Vagina (tissue), 2 donors: ENCODE results near the gene GRIFIN. TPM values are rescaled to one million over a fixed set of nuclear protein-coding genes. Genes with fewer than 3 reads are reported as not detected.

ENCODE experiments used
- DNase-seq, 2 donors: peaks; one replicate each; pipeline ENCODE4 v3.0.0-alpha.2; 2017; ENCODE audit errors: extremely low spot score in 2 of 2
- H3K27ac ChIP-seq: fragments of 200-600 bp; sonication (generic); one replicate; pipeline ENCODE4 v1.5.1; 2019
- H3K27me3 ChIP-seq: fragments of 200-600 bp; sonication (generic); one replicate; pipeline ENCODE4 v1.5.1; 2019
- H3K36me3 ChIP-seq, 2 donors: fragments of 200-600 bp; sonication (generic); one replicate each; pipeline ENCODE4 v1.5.1; 2017 to 2019
- H3K4me1 ChIP-seq: fragments of 200-600 bp; sonication (generic); one replicate; pipeline ENCODE4 v1.5.1; 2019
- H3K4me3 ChIP-seq, 2 donors: fragments of 200-600 bp; sonication (generic); 1 replicate in 1 of 2; 2 replicates in 1 of 2; pipeline ENCODE4 v1.5.1; 2016 to 2019
- H3K9me3 ChIP-seq: fragments of 200-600 bp; sonication (generic); one replicate; pipeline ENCODE4 v1.5.1; 2019
- POLR2A ChIP-seq, 2 donors: fragments of 450-650 bp; IDR thresholded peaks; one replicate each; pipeline ENCODE4 v1.6.1; 2017; ENCODE audit warnings: antibody characterized with exemption in 2 of 2, mild to moderate bottlenecking in 2 of 2, moderate library complexity in 2 of 2
- POLR2AphosphoS5 ChIP-seq, 2 donors: sonication (generic); formaldehyde crosslinking; IDR thresholded peaks; one replicate each; pipeline ENCODE4 v1.9.0; 2017; ENCODE audit warnings: antibody characterized with exemption in 2 of 2, mild to moderate bottlenecking in 2 of 2, low read depth in 1 of 2; ENCODE audit not compliant: insufficient read depth in 1 of 2
- intact Hi-C: fragments of 100-400 bp; cut with DNase I; formaldehyde crosslinking; loops from one replicate; pipeline ENCODE4 v1.15.1; 2023
- total RNA-seq: library from RNA; depleted of rRNA; stranded (reverse); fragments of >200 nt; gene quantifications from one replicate; pipeline ENCODE4 v1.2.3, GENCODE V29; 2016
- TF ChIP-seq, protein P1 (sequence below), 3 experiments: fragments of 450-650 bp in 2 of 3; fragments of 200-600 bp in 1 of 3; sonication (generic) in 1 of 3; IDR thresholded peaks; one replicate each; pipeline ENCODE4 v1.5.1; 2017 to 2019; ENCODE audit warnings: antibody characterized with exemption in 3 of 3, mild to moderate bottlenecking in 2 of 3, moderate library complexity in 2 of 3

The GRIFIN gene
- total RNA-seq, 1 donor from 2014 or later: not detected

DNA sequence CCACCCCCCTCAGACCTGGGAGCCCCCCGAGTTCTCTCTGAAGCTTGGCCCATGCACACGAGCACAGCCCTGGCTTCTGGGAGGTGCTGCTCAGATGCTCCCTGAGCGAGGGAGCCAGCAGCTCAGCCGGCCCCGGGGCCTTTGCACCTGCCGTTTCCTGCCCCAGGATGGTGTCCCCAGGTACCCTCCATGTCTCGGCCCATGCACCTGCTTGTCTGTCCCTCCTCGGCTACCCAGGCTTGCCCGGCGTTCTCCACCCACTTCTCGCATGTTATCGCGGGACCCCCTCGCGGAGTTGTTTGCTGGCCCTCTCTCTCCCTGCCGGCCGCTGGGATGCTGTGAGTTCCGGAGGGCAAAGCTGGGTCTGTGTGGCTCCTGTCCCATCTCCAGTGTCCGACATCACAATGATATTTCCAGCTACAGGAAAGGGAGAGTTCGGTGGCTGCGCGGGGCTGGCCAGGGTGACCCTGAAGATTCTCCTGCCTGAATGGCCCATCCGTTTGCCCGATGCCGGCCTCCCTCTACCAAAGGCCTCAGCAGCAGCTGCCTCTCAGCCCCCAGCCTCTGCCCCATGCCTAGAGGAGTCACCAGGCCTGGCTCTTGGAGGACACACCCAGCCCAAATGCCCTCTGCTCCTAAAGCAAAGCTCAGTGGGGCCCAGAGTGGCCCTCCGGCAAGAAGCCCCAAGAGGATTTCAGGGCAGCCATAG, 31.2 kb upstream of the GRIFIN start:
- intact Hi-C loops: no loop called here
- no peak for DNase-seq
- Histone ChIP-seq H3K27ac (no peak overlapping the region), H3K27me3 (no peaks in the 10 kb centered on the region), H3K36me3 (no peaks in the 10 kb centered on the region), H3K4me3 (no peak overlapping the region), H3K4me1 (peaks cover 56% of the 10 kb centered on the region), H3K9me3 (no peaks in the 10 kb centered on the region)
- TF ChIP-seq POLR2A (IDR thresholded peaks at IDR 0.05): no peak
- no peak for TF ChIP-seq POLR2AphosphoS5 (IDR thresholded peaks at IDR 0.05; ENCODE audit: insufficient read depth in 1 of 2, low read depth in 1 of 2)
- TF ChIP-seq, protein P1, sequence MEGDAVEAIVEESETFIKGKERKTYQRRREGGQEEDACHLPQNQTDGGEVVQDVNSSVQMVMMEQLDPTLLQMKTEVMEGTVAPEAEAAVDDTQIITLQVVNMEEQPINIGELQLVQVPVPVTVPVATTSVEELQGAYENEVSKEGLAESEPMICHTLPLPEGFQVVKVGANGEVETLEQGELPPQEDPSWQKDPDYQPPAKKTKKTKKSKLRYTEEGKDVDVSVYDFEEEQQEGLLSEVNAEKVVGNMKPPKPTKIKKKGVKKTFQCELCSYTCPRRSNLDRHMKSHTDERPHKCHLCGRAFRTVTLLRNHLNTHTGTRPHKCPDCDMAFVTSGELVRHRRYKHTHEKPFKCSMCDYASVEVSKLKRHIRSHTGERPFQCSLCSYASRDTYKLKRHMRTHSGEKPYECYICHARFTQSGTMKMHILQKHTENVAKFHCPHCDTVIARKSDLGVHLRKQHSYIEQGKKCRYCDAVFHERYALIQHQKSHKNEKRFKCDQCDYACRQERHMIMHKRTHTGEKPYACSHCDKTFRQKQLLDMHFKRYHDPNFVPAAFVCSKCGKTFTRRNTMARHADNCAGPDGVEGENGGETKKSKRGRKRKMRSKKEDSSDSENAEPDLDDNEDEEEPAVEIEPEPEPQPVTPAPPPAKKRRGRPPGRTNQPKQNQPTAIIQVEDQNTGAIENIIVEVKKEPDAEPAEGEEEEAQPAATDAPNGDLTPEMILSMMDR (IDR thresholded peaks at IDR 0.05): no peak

DNA sequence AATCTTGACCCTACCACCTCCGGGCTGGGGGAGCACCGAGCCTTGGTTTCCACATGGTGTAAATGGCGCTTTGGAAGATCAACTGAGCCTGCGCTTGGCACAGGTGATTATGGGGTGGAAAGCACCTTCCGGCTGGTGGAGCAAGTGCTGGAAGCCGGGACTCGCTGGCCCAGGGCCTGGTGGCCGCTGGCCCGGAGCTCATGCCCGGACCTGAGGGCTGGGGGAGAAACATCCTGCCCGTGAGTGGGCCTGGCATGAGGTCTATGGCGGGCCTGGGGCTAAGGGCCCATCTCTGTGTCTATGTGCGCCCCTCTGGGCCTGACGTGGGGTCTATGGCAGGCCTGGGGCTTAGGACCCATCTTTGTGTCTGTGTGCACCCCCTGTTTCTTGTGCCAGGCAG, 29.2 kb upstream of the GRIFIN start:
- no peak overlapping the region for H3K27ac ChIP-seq
- TF ChIP-seq POLR2AphosphoS5 (IDR thresholded peaks at IDR 0.05; ENCODE audit: insufficient read depth in 1 of 2, low read depth in 1 of 2): no peak
- TF ChIP-seq POLR2A (IDR thresholded peaks at IDR 0.05): no peak
- TF ChIP-seq, protein P1 (IDR thresholded peaks at IDR 0.05): no peak
- H3K4me1 ChIP-seq: peaks cover 37% of the 10 kb centered on the region
- no peaks in the 10 kb centered on the region for H3K9me3 ChIP-seq
- no peak overlapping the region for H3K4me3 ChIP-seq
- no peak for DNase-seq
- H3K36me3 ChIP-seq: no peaks in the 10 kb centered on the region
- intact Hi-C loops: no loop called here
- H3K27me3 ChIP-seq: no peaks in the 10 kb centered on the region

DNA sequence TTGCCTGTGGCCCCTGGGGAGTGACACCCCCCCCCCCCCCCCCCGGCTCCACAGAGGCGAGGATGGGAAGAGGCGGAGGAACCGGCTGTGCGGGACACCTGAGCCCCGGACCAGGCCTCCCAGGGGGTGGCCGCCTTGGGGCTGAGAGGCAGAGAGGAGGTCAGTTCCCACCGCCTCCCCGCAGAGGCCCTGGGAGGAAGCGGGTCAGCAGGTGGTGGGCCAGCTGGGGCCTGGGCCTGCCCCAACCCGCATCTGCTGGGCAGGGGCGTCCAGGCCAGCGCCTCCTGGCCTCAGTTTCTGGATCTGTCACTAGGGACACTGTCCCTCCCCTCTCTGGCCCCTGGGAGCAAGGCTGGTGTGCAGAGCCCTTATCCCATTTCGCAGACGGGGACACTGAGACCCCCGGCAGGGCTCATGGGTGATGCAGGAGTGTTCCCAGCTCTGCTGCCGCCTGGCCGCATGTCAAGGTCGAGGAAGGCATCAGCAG, 28.7 kb upstream of the GRIFIN start:
- intact Hi-C loops: no loop called here
- Histone ChIP-seq H3K4me3 (no peak overlapping the region), H3K27ac (no peak overlapping the region), H3K4me1 (peaks cover 32% of the 10 kb centered on the region), H3K9me3 (no peaks in the 10 kb centered on the region), H3K36me3 (no peaks in the 10 kb centered on the region), H3K27me3 (no peaks in the 10 kb centered on the region)
- TF ChIP-seq POLR2A (IDR thresholded peaks at IDR 0.05): no peak
- no peak for TF ChIP-seq POLR2AphosphoS5 (IDR thresholded peaks at IDR 0.05; ENCODE audit: insufficient read depth in 1 of 2, low read depth in 1 of 2)
- TF ChIP-seq, protein P1 (IDR thresholded peaks at IDR 0.05): no peak
- DNase-seq: no peak

DNA sequence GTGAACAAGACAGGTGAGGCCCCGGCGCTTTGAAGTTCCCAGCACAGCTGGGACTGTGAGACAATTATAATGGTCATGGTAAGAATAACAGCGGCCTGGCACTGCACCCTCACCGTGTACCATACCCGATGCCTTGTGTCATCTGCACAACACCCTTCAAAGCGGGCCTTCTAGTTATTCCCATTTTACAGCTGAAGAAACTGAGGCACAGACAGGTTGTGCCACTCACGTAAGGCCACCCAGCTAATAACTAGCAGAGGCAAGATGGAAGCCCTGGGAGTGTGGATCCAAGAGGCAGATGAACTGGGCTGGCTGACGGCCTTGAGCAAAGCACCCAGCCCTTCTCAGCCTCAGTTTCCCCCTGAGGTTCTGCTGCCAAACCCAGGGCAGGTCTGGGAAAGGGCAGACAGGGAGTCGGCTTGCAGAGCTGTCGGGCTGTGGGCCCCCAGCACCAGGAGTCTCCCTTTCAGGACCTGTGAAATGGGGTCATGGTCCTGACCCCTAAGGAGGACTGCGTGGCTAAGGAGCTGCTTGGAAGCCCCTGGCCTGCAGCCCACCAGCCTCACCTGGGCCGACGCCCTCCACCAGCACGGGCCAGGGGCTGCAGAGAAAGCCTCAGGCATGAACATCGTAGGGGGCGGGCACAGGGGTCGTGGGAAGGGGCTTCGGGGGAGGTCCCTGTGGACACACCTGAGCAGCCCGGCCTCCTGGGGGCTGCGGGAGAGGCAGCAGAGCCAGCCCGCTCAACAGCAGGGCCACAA, 28.1 kb upstream of the GRIFIN start:
- H3K27ac ChIP-seq: no peak overlapping the region
- H3K4me1 ChIP-seq: peaks cover 26% of the 10 kb centered on the region
- no peaks in the 10 kb centered on the region for H3K36me3 ChIP-seq
- DNase-seq: no peak
- TF ChIP-seq, protein P1 (IDR thresholded peaks at IDR 0.05): no peak
- TF ChIP-seq POLR2A (IDR thresholded peaks at IDR 0.05) (no peak), POLR2AphosphoS5 (IDR thresholded peaks at IDR 0.05; ENCODE audit: insufficient read depth in 1 of 2, low read depth in 1 of 2) (no peak)
- intact Hi-C loops: no loop called here
- H3K9me3 ChIP-seq: no peaks in the 10 kb centered on the region
- H3K27me3 ChIP-seq: no peaks in the 10 kb centered on the region
- no peak overlapping the region for H3K4me3 ChIP-seq
